HEK293T (cell line): ENCODE data around the gene PDE8A.

Source experiments
- ARNT ChIP-seq: fragments of 450-650 bp; IDR thresholded peaks from 2 replicates; pipeline ENCODE4 v1.6.1; 2017; ENCODE audit warnings: mild to moderate bottlenecking
- BHLHE40 ChIP-seq: fragments of 450-650 bp; IDR thresholded peaks from 2 replicates; pipeline ENCODE4 v1.6.1; 2016; ENCODE audit warnings: mild to moderate bottlenecking, moderate library complexity, borderline replicate concordance
- ELF4 ChIP-seq: fragments of 450-650 bp; IDR thresholded peaks from 2 replicates; pipeline ENCODE4 v1.6.1; 2017; ENCODE audit warnings: antibody characterized with exemption
- FOXK2 ChIP-seq: fragments of 450-650 bp; IDR thresholded peaks from 2 replicates; pipeline ENCODE4 v1.6.1; 2016; ENCODE audit warnings: mild to moderate bottlenecking
- FOXM1 ChIP-seq: fragments of 450-650 bp; IDR thresholded peaks from 2 replicates; pipeline ENCODE4 v1.6.1; 2017; ENCODE audit warnings: mild to moderate bottlenecking, borderline replicate concordance
- HDGF ChIP-seq: fragments of 450-650 bp; IDR thresholded peaks from 2 replicates; pipeline ENCODE4 v1.6.1; 2017; ENCODE audit warnings: antibody characterized with exemption, borderline replicate concordance
- L3MBTL2 ChIP-seq: fragments of 450-650 bp; conservative IDR thresholded peaks from 2 replicates; pipeline ENCODE4 v1.6.1; 2016; ENCODE audit warnings: mild to moderate bottlenecking
- LEF1 ChIP-seq: fragments of 450-650 bp; IDR thresholded peaks from 2 replicates; pipeline ENCODE4 v1.6.1; 2017; ENCODE audit warnings: mild to moderate bottlenecking, borderline replicate concordance
- NFRKB ChIP-seq: fragments of 450-650 bp; IDR thresholded peaks from 2 replicates; pipeline ENCODE4 v1.6.1; 2016; ENCODE audit warnings: mild to moderate bottlenecking, moderate library complexity
- SP1 ChIP-seq: fragments of 450-650 bp; IDR thresholded peaks from 2 replicates; pipeline ENCODE4 v1.6.1; 2017
- SUZ12 ChIP-seq: fragments of 450-650 bp; IDR thresholded peaks from 2 replicates; pipeline ENCODE4 v1.6.1; 2016; ENCODE audit warnings: mild to moderate bottlenecking
- TF ChIP-seq, protein P1 (sequence below): fragments of 450-650 bp; IDR thresholded peaks from 2 replicates; pipeline ENCODE4 v1.6.1; 2016

- TF ChIP-seq SUZ12 (no peak), ELF4 (no peak), FOXM1 (no peak), FOXK2 (no peak), LEF1 (no peak), BHLHE40 (no peak), NFRKB (no peak), L3MBTL2 (no peak), SP1 (no peak), HDGF (no peak), ARNT (no peak)
- TF ChIP-seq, protein P1, sequence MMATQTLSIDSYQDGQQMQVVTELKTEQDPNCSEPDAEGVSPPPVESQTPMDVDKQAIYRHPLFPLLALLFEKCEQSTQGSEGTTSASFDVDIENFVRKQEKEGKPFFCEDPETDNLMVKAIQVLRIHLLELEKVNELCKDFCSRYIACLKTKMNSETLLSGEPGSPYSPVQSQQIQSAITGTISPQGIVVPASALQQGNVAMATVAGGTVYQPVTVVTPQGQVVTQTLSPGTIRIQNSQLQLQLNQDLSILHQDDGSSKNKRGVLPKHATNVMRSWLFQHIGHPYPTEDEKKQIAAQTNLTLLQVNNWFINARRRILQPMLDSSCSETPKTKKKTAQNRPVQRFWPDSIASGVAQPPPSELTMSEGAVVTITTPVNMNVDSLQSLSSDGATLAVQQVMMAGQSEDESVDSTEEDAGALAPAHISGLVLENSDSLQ: no peak
Measured at GRCh38 chr15:84975871-84976351, 5.7 kb upstream of the PDE8A start.
